ENCODE data around the gene MICAL2.
"Not testable (repeated sequence)": the region's sequence is repeated elsewhere in the genome, so short reads cannot be mapped to it uniquely, and the experiment has no call there.

MICAL2 gene

GRCh38 chr11:12137005-12137690 is 26.8 kb downstream of the MICAL2 start:
- no peak for DNase-seq

GRCh38 chr11:12137938-12138731 is 27.7 kb downstream of the MICAL2 start:
- DNase-seq: no peak

DNA sequence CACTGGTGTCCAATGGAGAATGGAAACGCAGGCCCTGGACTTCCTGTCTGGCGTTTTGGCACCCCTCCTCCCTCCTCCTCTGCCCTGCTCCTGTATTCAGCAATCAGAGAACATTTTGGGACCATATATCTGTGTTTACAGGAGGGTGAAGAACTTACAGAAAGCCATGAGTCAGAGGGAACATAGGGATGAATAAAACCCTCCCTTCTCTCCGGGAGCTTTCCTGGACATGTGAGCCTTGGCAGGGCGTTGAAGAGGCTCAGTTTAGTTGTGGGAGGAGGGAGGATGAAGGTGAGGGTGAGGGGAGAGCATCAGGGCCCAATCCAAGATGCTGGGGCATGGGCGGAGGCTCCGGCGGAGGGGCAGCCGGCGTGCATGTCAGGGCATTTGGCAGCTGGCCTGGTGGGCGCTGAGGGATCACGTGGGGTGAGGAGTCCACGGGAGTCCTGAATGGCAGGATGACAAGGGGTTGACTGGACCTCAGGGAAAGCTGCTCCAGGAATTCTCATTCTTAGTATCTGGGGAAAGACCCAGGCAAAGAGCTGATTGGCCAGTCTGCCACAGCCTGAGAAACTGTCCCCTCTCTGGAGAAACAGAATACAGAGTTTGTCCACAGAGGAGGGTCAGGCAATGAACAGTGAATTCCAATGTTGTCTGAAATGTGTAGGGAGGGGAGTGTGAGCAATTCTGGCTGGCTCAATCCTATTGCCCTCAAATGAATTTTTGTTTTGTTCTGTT is 28.9 kb downstream of the MICAL2 start:
- DNase-seq: no peak

DNA sequence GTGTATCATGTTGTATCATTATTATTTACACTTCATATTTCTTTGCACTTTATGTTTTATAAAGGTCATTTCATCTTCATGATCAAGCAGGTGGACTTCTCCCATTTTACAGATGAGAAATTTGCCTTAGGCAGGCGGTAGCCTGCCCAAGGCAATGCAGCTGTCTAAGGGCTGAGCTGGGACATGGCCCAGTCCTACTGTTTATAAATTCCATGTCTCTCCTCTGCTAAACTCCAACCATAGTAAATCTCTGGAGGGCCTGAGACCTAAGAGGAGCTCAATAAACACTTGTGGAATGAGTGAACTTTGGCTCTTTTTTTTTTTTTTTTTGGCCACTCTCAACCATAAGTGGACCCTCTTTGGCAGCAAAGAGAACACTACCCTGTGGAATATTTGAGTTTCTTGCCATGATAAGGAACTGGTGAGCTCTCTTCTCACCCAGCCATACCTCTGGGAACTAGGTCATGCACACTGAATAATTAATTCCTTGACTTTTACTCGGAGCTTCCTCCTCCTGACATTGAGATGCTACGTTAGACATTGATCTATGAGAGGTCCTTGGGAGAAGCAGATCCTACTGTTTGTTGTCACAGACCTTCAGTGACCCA is 29.9 kb downstream of the MICAL2 start:
- no peak for DNase-seq

GRCh38 chr11:12141283-12141682 is 30.9 kb downstream of the MICAL2 start:
- no peak for DNase-seq

GRCh38 chr11:12142176-12142575 is 31.8 kb downstream of the MICAL2 start:
- DNase-seq: no peak

DNA sequence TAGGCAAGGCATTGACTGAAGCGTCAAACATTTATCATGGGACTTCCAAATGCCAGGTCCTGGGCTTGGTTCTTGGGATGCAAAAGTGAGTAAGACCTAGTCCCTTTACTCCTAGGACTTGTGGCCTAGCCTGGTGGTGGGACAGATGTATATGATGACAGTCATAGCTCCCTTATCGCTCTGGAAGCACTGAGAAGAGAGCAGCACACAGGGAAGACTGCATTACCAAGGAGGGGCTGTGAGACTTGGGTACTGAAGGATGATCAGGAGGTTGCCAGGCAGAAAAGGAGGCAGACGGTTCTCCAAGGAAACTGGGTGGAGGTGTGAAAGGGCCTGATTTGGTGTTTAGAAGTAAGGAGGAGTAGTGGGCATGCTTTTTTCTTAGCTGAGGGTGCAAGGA is 32.5 kb downstream of the MICAL2 start:
- DNase-seq: no peak

DNA sequence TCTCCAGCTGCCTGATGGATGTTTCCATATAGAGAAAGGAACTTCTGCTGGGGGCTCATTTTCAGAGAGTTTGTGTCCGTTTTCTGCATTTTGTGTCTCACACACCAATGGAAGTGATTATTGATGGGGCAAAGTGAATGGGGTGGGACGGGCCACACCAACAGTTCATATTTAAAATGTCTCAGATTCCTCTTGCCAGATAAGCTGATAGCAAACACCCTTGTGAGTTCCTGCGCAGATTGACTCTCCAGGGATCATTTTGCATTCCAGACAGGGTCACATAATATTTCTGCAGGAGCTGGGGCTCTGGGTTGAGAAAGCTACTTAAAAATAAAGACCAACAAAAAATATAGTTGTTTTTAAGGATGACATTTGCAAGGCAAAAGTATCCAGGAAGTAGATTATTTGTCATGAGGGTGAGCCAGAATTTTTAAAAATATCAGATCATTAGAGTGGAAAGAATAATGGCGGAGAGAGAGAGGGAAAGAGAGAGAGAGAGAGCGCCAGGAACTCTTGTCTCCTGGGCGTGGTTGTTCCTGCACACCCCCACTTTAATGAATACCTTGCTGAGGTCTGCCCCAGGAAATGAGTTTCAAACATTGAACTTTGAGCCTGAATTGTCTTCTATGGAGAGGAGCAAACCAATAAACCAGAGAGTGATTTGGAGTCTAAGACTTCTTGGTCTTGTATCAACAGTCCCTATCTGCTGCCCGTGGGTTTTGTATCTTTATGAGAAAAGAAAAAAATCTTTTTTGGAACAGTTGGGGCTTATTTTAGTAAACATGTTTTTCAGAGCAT is 33.3 kb downstream of the MICAL2 start:
- no peak for DNase-seq

DNA sequence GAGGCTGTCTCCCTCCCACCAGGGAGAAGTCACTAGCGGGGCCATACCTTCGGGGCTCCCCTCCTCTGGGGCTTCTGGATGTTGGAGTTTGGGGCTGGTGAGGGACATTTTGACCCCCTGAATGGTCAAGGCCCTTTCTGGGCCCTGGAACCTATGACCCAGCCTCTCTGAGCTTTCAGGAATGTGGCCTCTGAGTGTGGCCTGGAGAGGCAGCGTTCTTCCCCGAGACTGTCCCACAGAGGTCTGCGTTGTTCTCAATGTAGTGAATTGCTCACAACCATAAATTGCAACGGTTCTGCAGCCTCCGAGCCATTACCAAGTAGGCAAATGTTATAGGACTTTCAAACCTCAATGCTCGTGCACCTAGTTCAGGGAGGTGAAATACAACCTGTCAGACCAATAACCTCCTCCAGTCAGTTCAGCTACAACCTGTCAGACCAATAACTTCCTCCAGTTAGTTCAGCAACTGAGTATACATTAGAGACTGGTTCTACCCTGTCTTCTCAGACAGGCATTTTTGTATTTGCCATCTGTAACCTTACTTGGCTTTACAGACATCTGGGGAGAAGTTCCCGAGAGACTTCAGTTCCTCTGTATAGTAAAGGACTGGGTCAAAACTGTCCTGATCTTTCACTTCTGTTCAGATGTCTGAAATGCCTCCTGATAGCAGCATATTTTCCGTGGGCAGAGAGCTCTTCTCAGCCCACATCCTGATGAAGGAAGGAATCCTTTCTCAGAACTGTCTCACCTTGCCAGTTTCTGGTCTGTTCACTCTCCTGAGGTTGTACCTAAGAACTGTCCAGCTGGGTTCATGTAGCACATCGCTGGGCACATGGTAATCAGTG is 34.2 kb downstream of the MICAL2 start:
- no peak for DNase-seq

- DNase-seq: not testable (repeated sequence)
Observed at GRCh38 chr11:12146678-12147077, 36.3 kb downstream of the MICAL2 start.

DNA sequence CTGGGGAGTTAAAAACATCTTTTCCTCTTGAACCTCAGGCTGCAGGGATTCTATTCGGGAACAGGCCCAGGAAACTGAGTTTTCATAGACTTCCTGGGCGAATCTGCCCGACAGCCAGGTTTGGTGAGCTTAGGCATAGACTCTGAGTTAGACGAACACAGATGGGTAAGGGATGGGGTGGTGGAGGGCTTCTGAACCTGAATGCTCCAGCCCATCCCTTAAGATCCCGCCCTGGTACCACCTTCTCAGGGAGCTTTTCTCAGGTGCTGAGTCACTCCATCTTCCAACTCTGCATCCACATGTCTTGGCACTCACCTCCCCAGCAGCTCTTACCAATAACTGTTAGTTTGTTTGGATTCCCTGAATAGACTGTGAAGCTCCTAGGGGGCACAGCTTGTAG is 37.4 kb downstream of the MICAL2 start:
- DNase-seq: no peak

DNA sequence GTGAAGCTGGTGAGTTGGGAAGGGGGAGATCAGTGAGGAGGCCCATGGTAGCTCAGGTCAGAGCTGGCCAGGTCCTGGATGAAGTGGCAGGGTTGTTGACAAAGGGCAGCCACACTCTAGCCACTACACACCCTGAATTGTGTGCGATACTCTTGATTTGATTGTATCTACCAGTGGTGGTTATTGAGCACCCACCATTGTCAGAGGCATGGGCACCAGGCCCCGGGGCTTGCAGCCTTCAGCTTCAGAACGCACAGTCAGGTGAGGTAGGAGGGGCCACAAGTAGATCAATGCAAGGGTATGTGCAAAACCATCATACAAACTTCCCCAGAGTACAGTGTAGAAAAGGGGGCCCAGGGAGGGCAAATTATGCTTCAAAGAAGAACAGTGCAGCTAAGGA is 38.1 kb downstream of the MICAL2 start:
- DNase-seq: no peak

GRCh38 chr11:12148882-12149281 is 38.5 kb downstream of the MICAL2 start:
- DNase-seq: no peak

DNA sequence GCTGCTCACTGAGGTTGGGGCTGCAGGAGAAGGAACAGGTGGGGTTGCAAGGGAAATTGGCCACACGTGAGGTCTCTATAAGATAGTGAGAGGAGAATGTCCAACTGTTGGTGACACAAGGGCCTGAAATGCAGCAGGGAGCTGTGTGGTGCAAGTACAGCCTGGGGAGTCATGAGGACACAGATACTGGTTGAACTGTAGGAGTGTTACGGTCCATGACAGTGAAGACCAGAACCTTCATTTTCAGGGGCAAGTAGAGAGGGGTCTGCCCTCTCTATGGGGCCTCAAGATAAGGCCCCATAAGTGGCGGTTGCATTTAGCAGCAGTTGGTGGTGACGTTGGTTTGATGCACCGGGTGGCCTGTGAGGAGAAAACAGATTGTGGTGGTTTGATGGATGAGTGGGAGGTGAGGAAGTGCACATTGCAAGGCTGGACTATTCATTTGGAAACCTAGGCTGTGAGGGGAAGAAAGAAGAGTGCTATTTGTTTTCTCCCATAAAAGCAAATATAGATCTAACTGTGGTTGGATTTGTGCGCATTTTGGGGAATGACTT is 39.4 kb downstream of the MICAL2 start:
- peak in 1 of 5 donors; percentile 81 for DNase-seq

GRCh38 chr11:12150831-12151382 is 40.5 kb downstream of the MICAL2 start:
- peak in 1 of 5 donors; percentile 80 for DNase-seq

DNA sequence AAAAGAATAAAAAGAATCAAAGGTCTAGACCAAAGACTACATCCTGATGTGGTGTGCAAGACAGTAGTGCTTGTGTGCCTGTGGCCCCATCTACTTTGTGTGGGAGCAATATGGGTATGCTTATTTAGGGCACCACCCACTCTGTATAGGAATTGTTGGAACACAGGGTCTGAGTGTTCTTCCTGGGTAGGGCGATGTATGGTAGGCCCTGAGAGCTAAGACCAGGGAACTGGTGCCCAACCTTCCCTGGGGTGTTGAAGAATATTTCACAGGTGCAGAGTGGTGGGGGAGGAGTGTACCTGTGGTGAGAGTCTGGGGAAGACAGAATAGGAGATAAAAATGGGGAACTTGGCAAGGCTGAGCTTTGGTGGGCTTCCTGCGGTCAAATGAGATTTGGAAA is 41.9 kb downstream of the MICAL2 start:
- DNase-seq: peak in 1 of 5 donors; percentile 20

DNA sequence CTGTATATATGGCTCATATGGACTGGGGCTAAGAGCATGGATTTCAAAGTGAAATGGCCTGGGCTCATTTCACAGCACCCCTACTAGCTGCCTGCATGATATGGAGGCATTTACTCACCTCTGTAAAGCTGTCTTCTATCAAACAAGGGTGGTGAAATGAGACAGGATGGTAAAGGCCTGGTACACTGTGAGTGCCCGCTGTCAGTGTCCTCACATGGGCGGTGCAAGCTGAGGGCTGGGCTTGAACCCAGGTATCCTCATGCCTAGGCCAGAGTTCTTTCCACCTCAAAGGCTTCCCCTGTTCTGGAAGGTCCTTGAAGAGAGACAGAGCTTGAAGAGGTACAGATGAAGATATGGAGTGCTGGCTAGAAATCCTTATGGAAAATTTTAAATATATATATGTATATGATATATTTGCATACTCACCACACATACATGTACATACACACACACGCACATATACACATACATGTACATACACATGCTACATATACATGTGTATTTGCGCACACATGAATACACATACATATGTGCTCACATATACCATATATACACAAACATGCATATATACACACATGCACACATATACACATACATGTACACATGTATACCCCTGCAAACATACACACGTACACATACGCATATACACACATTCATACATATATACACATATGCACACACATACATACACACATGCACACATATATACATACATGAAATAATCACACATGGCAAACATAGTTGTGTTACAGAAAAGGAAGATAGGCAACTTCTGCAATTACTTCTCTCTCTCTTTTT is 44.7 kb downstream of the MICAL2 start:
- no peak for DNase-seq

GRCh38 chr11:12155696-12156095 is 45.3 kb downstream of the MICAL2 start:
- no peak for DNase-seq

- no peak for DNase-seq
Observed at GRCh38 chr11:12156301-12157140, 46.1 kb downstream of the MICAL2 start.

Measured in T-helper 1 cell (primary cell).